LoVo (cell line): ENCODE results near the gene CAMK2D.
A peak's percentile ranks its signal among the peaks of the same experiment; 100 is the strongest.

Source experiments
- DNase-seq: peaks from one replicate; pipeline ENCODE4 v3.0.0-alpha.2; 2016; ENCODE audit warnings: low spot score

The CAMK2D gene

GRCh38 chr4:113471146-113471860 is 290.2 kb downstream of the CAMK2D start:
- no peak for DNase-seq

GRCh38 chr4:113469926-113470325 is 291.6 kb downstream of the CAMK2D start:
- DNase-seq, result peak; percentile 34

GRCh38 chr4:113469023-113469390 is 292.5 kb downstream of the CAMK2D start:
- no peak for DNase-seq

GRCh38 chr4:113468165-113469022 is 293.1 kb downstream of the CAMK2D start:
- DNase-seq, result peak; percentile 92

GRCh38 chr4:113467581-113467980 is 294.0 kb downstream of the CAMK2D start:
- DNase-seq, result no peak

GRCh38 chr4:113462286-113462685 is 299.3 kb downstream of the CAMK2D start:
- DNase-seq, result no peak

- DNase-seq, result no peak
Measured at GRCh38 chr4:113461281-113461680, 300.3 kb downstream of the CAMK2D start.

GRCh38 chr4:113457886-113458285 is 303.7 kb downstream of the CAMK2D start:
- no peak for DNase-seq

GRCh38 chr4:113457121-113457520 is 304.4 kb downstream of the CAMK2D start:
- DNase-seq, result no peak

GRCh38 chr4:113455061-113455460 is 306.5 kb downstream of the CAMK2D start:
- DNase-seq, result no peak

GRCh38 chr4:113452868-113453620 is 308.5 kb downstream of the CAMK2D start:
- no peak for DNase-seq

- no peak for DNase-seq
Measured at GRCh38 chr4:113452152-113452551, 309.4 kb downstream of the CAMK2D start.

GRCh38 chr4:113450295-113451080 is 311.1 kb downstream of the CAMK2D start:
- DNase-seq, result no peak

GRCh38 chr4:113449410-113449974 is 312.0 kb downstream of the CAMK2D start:
- no peak for DNase-seq

- no peak for DNase-seq
Measured at GRCh38 chr4:113447769-113448168, 313.8 kb downstream of the CAMK2D start.

- no peak for DNase-seq
Measured at GRCh38 chr4:113447061-113447460, 314.5 kb downstream of the CAMK2D start.

- DNase-seq, result peak; percentile 47
Measured at GRCh38 chr4:113446019-113446418, 315.5 kb downstream of the CAMK2D start.

- DNase-seq, result no peak
Measured at GRCh38 chr4:113445286-113445685, 316.3 kb downstream of the CAMK2D start.

GRCh38 chr4:113444386-113444785 is 317.2 kb downstream of the CAMK2D start:
- DNase-seq, result no peak

GRCh38 chr4:113442826-113443225 is 318.7 kb downstream of the CAMK2D start:
- no peak for DNase-seq

- no peak for DNase-seq
Measured at GRCh38 chr4:113440371-113440770, 321.2 kb downstream of the CAMK2D start.
